Endodermal cell (in vitro differentiated cells): ENCODE measurements around the gene ATXN2. TPM values are rescaled to one million over a fixed set of nuclear protein-coding genes. Genes with fewer than 3 reads are reported as not detected.

Source experiments
- DNase-seq: peaks from one replicate; pipeline ENCODE4 v3.0.0-alpha.2; 2017
- H3K27ac ChIP-seq: 2 replicates; pipeline ENCODE4 v1.5.1; 2013; ENCODE audit warnings: mild to moderate bottlenecking, low read depth, low read length, moderate library complexity
- H3K27me3 ChIP-seq: 2 replicates; pipeline ENCODE4 v1.6.1; 2013; ENCODE audit warnings: mild to moderate bottlenecking, low read length, moderate library complexity; ENCODE audit not compliant: insufficient read depth, control insufficient read depth, poor library complexity, severe bottlenecking
- H3K36me3 ChIP-seq: 2 replicates; pipeline ENCODE4 v1.7.0; 2013; ENCODE audit warnings: mild to moderate bottlenecking, low read length, moderate library complexity; ENCODE audit not compliant: control insufficient read depth, insufficient read depth
- H3K4me1 ChIP-seq: one replicate; pipeline ENCODE4 v1.7.0; 2013; ENCODE audit warnings: low read length; ENCODE audit not compliant: control insufficient read depth, insufficient read depth
- H3K4me3 ChIP-seq: 2 replicates; pipeline ENCODE4 v1.5.1; 2013; ENCODE audit warnings: mild to moderate bottlenecking, low read length, moderate library complexity
- H3K9ac ChIP-seq: 2 replicates; pipeline ENCODE4 v1.6.1; 2013; ENCODE audit warnings: mild to moderate bottlenecking, low read length, moderate library complexity; ENCODE audit not compliant: poor library complexity, severe bottlenecking; ENCODE audit errors: extremely low read depth
- H3K9me3 ChIP-seq: 2 replicates; pipeline ENCODE4 v1.6.1; 2013; ENCODE audit warnings: mild to moderate bottlenecking, low read length, moderate library complexity; ENCODE audit not compliant: control insufficient read depth
- H3K27ac Mint-ChIP-seq: 2 replicates; pipeline ENCODE4 v1.8.0; 2020; ENCODE audit warnings: mixed read lengths
- H3K27me3 Mint-ChIP-seq: 2 replicates; pipeline ENCODE4 v1.8.0; 2021; ENCODE audit warnings: mild to moderate bottlenecking, mixed read lengths; ENCODE audit not compliant: insufficient read depth
- H3K36me3 Mint-ChIP-seq: 2 replicates; pipeline ENCODE4 v1.8.0; 2020; ENCODE audit warnings: low read depth, mixed read lengths
- H3K4me1 Mint-ChIP-seq: 2 replicates; pipeline ENCODE4 v1.8.0; 2020; ENCODE audit warnings: mixed read lengths
- H3K4me3 Mint-ChIP-seq: 2 replicates; pipeline ENCODE4 v1.8.0; 2020; ENCODE audit warnings: mild to moderate bottlenecking, moderate library complexity, mixed read lengths
- H3K9me3 Mint-ChIP-seq: 2 replicates; pipeline ENCODE4 v1.8.0; 2020; ENCODE audit warnings: mild to moderate bottlenecking, mixed read lengths
- CTCF ChIP-seq: fragments of 200-600 bp; sonication (generic); conservative IDR thresholded peaks from 2 replicates; pipeline ENCODE4 v1.5.0; 2021; ENCODE audit warnings: antibody characterized with exemption, mild to moderate bottlenecking
- WGBS, 2 experiments: methylation state at CpG; one replicate each; pipeline versions ENCODE4 v1.1.5 to v1.1.7; 2013; ENCODE audit warnings: missing lambda C conversion rate in 2 of 2, mixed read lengths in 1 of 2; ENCODE audit not compliant: insufficient coverage in 1 of 2, insufficient read length in 1 of 2; 5-methylcytosine and 5-hydroxymethylcytosine counted together
- total RNA-seq, 2 donors: library from RNA; stranded (reverse); fragmentation: NEBNext Ultra II Directional in 1 of 2; extraction: Animal tissue kit (Norgen Biotek cat#: 25700) in 1 of 2; gene quantifications; 2 replicates in 1 of 2; 3 replicates in 1 of 2; pipeline ENCODE4 v1.2.1, GENCODE V29; 2021

Gene ATXN2
- total RNA-seq, 2 donors from 2014 or later = 85.7 to 87.3 TPM

- peaks cover 28% of the 10 kb centered on the region for H3K4me1 Mint-ChIP-seq
- Histone ChIP-seq H3K27ac (no peak overlapping the region), H3K4me1 (peaks cover 22% of the 10 kb centered on the region), H3K36me3 (no peaks in the 10 kb centered on the region), H3K27me3 (no peaks in the 10 kb centered on the region), H3K9me3 (no peaks in the 10 kb centered on the region), H3K4me3 (no peak overlapping the region), H3K9ac (no peak overlapping the region)
- peak; percentile 80 for DNase-seq
- H3K4me3 Mint-ChIP-seq = no peak overlapping the region
- 83 to 88% methylated on average over 8 to 12 of the region's 12 CpGs for WGBS, 2 experiments
- peak overlapping the region; percentile 93 for H3K27ac Mint-ChIP-seq
- no peaks in the 10 kb centered on the region for H3K27me3 Mint-ChIP-seq
- H3K36me3 Mint-ChIP-seq = no peaks in the 10 kb centered on the region
- H3K9me3 Mint-ChIP-seq = no peaks in the 10 kb centered on the region
- TF ChIP-seq CTCF = no peak
Measured at GRCh38 chr12:111413442-111414086, 185.6 kb downstream of the ATXN2 start.

DNA sequence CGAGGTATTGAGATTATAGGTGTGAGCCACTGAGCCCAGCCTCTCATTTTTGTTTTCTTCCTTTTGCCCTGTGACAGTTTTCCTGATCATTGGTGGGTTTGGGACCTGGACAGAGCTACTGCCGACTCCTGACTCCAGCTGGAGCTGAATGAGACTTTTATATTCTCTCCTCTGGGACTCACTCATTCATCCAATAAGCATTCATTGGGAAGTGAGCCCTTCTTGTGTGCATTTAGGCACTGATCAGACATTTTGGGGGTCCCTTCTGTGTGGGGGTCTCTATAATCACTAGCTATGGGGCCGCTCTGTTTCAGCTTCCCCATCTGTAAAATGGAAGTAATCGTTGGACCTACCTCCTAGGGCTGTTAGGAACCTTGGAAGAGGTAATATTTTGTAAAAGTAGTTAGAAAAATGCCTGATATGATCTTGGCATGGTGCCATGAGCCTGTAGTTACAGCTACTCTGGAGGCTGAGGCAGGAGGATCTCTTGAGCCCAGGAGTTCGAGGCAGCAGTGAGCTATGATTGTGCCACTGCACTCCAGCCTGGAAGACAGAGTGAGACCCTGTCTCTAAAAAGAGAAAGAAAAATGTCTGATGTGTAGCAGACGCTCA is 186.2 kb downstream of the ATXN2 start:
- Histone ChIP-seq H3K9ac (no peak overlapping the region), H3K9me3 (no peaks in the 10 kb centered on the region), H3K36me3 (no peaks in the 10 kb centered on the region), H3K27me3 (no peaks in the 10 kb centered on the region), H3K27ac (peak overlapping the region; percentile 69), H3K4me3 (no peak overlapping the region), H3K4me1 (peaks cover 22% of the 10 kb centered on the region)
- 81% methylated on average over 4 to 6 of the region's 6 CpGs for WGBS, 2 experiments
- Mint-ChIP-seq H3K9me3 (no peaks in the 10 kb centered on the region), H3K36me3 (no peaks in the 10 kb centered on the region), H3K27ac (peak overlapping the region; percentile 93), H3K27me3 (no peaks in the 10 kb centered on the region), H3K4me1 (peaks cover 28% of the 10 kb centered on the region), H3K4me3 (no peak overlapping the region)
- TF ChIP-seq CTCF = no peak
- DNase-seq = no peak

- Histone ChIP-seq H3K27me3 (no peaks in the 10 kb centered on the region), H3K9ac (peak overlapping the region; percentile 51), H3K36me3 (no peaks in the 10 kb centered on the region), H3K4me3 (peak overlapping the region; percentile 53), H3K9me3 (no peaks in the 10 kb centered on the region), H3K4me1 (peaks cover 25% of the 10 kb centered on the region), H3K27ac (peak overlapping the region; percentile 69)
- no peaks in the 10 kb centered on the region for H3K9me3 Mint-ChIP-seq
- no peaks in the 10 kb centered on the region for H3K27me3 Mint-ChIP-seq
- H3K4me1 Mint-ChIP-seq = peaks cover 28% of the 10 kb centered on the region
- H3K27ac Mint-ChIP-seq = peak overlapping the region; percentile 93
- DNase-seq = peak; percentile 94
- WGBS, 2 experiments = 40 to 48% methylated on average over 13 to 15 of the region's 15 CpGs
- peak overlapping the region; percentile 10 for H3K4me3 Mint-ChIP-seq
- no peaks in the 10 kb centered on the region for H3K36me3 Mint-ChIP-seq
- TF ChIP-seq CTCF = no peak
Measured at GRCh38 chr12:111412007-111412829, 186.9 kb downstream of the ATXN2 start.
